ENCODE data around the gene NXPE1.

- no peak for TF ChIP-seq ELF4 (CRISPR knock-in tag; IDR thresholded peaks at IDR 0.05; ENCODE audit: low read depth)
- TF ChIP-seq FOXP1 (CRISPR knock-in tag; IDR thresholded peaks at IDR 0.05; ENCODE audit: borderline replicate concordance): no peak
- no peak for TF ChIP-seq ZBTB21 (CRISPR knock-in tag; IDR thresholded peaks at IDR 0.05; ENCODE audit: borderline replicate concordance)
- no peak for TF ChIP-seq CTCF (IDR thresholded peaks at IDR 0.05)
- TF ChIP-seq CREB1 (CRISPR knock-in tag; IDR thresholded peaks at IDR 0.05): no peak
- TF ChIP-seq E2F1 (CRISPR knock-in tag; IDR thresholded peaks at IDR 0.05): no peak
- no peak for TF ChIP-seq SP1 (CRISPR knock-in tag; conservative IDR thresholded peaks at IDR 0.05)
- no peak for TF ChIP-seq TEAD4 (CRISPR knock-in tag; IDR thresholded peaks at IDR 0.05)
- TF ChIP-seq ETV6 (CRISPR knock-in tag; IDR thresholded peaks at IDR 0.05): no peak
Observed at GRCh38 chr11:114587398-114587953, 27.8 kb upstream of the NXPE1 start.
